ENCODE data around the gene RAD51AP2.
"Not testable (repeated sequence)": the region's sequence is repeated elsewhere in the genome, so short reads cannot be mapped to it uniquely, and the experiment has no call there.

RAD51AP2 gene

DNA sequence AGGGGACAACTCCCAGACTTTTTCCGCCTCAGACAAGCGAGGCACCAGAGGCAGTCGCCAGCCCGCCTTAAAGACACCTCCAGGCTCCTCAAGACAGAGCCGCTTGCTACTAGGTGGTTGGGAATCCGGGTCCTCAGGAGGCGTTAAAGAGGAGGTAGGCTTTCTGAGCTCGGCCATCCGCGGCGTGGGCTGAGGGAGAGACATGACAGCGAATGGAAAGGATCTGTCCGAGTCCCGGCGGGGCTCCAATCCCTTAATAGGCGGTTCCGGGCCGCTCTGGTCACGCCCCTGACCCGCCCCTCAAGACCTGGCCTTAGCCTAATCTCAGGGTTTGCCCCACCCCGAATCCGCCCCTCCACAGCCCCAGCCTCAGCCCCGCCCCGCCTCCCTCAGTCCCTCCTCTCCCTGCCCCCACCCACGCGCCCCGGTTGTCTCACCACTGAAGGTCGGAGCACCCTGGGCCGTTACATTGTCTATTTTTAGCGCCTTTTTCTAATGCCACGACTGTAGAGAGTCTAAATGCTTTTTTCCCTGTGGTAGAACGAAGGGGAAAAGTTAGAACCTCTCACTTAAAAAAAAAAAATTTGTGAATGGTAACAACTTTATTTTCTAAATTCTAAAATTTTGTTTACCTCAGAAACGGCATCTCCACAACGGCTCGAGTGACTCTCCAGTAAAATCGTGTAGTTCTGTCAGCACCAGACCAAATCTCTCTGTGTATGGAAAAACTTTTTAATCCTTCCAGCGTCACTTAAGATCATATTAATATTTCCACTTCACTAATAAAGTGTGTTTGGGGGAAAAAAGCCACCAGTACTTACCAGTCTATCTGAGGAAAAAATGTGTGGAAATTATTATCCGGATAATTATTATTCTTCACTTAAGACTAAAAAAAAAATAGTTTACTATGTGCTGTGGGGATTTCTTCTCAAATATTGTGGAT, at the start of gene RAD51AP2:
Gene RAD51AP2, minus strand, starts transcription at position 229 of the 943 bp plus-strand sequence. Its CDS starts 25 bp downstream, at position 204.
- peak; percentile 45 for DNase-seq

DNA sequence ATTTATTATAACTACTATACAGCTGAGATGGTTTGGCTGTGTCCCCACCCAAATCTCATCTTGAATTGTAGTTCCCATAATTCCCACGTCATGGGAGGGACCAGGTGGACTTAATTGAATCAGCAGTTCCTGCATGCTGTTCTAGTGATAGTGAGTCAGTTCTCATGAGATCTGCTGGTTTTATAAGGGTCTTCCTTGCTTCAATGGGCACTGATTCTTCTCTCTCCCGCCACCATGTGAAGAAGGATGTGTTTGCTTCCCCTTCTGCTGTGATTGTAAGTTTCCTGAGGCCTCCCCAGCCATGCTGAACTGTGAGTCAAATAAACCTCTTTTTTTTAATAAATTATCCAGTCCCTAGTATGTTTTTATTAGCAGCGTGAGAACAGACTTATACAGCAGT, 47.5 kb upstream of the RAD51AP2 start:
- DNase-seq = not testable (repeated sequence)

DNA sequence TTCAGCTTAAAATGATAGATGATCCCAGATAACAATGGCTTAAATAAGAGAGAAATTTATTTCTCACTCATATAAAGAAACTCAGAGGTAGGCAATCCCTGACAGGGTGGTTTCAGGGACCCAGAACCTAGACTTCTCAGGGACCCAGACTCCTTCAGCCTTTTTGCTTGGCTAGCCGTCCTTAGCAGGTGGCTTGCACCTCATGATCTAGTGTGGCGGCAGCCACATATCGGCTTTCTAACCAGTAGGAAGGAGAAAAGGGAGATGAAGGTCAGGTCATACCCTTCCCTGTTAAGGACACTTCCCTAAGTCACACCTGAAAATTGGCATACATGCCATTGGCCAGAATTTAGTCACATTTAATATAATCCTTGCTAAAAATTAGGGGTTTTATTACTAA, 40.6 kb upstream of the RAD51AP2 start:
- DNase-seq = no peak

DNA sequence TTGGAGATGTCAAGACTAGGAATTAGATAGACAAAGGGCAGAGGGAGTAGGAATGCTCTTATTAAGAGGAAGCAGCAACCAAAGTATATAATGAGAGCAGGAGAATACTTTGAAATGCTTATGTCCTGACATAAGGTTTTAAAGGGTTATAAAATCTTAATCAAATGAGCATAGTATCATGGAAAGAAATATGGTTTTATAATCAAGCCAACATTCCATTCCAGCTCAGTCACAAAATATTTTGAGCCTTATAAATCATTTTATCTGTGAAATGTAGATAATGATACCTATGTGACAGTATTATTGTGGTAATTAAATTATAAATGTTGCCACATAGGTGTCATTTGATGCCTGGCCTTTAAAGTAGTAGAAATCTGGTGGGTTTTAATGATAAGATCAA, 39.8 kb upstream of the RAD51AP2 start:
- DNase-seq = no peak

DNA sequence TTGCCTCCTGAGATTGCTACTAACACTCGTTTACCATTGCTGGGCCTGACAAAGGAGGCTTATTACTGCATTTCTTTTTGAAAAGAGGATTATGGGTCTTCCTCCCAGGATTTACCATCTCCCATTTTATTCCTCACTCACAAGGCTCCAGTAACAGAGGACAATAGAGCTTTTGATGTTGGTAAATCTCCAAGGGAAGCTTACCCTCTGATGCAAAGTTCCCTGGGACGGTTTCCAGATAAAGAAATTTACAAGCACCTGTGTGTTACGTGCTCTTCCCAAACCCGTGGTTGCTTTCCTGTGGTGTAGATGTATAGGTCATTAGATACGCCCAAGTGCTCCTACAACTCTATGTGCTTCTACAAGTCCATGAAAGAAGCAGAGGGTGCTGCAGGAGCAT, 39.4 kb upstream of the RAD51AP2 start:
- DNase-seq = no peak

DNA sequence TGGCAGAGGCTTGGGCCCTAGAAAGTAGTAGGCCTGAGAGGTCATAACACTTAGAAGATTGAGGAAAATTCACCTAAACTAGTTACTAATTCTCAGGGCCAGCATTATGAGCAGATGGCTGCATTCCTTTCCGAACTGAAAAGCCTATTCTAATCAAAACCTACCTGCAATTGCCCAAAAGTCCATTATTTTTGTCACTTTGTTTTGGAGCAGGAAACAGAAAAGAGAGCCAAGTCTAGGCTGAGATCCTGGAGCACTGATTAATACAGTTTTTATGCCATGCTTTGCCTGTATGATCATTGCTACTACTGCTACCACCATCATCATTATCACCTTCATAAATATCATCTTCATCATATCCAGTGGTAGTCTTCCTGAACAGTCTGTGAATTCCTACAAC, 36.9 kb upstream of the RAD51AP2 start:
- DNase-seq = no peak

DNA sequence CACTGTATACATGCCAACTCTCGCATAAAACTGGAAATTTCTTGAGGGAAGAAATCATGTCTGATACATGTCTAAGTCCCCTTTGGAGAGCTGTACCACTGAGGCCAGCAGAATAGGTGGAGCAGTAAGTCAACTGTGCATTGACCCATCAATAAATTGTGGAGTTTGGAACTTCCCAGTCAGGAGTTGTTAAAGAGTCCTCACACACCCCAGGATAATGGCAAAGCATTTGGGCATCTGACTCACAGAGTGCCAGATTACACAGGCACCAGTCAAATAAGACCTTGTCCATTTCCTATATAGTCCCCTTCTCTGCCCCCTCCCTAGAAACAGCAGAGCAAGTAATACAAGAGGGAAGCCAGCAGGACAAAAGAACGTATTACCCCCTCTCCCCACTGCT, 32.7 kb upstream of the RAD51AP2 start:
- no peak for DNase-seq

DNA sequence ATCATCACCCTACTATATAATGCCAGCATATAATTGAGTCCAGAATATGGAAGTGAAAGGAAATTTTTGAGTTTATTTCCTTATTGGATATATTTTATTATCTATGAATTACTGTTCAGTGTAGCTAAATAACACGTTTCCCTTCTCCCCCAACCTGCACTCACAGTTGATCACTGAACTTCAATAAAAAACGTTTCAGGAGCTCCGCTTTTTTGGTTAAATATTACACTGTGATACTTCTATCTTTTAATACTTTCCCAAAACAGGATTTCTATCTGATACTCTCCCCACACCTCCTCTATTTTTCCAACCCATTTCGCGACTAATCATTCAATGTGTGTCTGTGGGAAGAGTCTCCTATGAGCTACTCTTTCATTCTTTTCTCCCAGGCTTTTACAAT, 29.5 kb upstream of the RAD51AP2 start:
- DNase-seq = no peak

DNA sequence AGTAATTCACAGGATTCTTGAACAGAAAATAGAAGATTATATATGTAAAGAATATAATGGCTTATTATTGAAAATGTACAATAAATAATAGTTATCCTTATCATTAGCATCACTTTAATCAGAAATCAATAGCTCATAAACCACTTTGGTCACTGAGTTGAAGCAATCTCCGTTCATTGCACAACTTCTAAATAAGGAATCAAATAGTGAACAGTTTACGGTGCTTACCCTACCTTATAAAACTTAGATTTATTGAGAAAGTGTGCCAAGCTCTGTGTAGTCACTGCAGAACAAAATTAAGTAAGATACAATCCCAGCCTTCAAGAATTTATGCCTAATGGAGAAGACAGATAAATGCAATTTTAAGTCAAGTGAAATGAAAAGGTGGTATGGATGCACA, 29.0 kb upstream of the RAD51AP2 start:
- DNase-seq = no peak

DNA sequence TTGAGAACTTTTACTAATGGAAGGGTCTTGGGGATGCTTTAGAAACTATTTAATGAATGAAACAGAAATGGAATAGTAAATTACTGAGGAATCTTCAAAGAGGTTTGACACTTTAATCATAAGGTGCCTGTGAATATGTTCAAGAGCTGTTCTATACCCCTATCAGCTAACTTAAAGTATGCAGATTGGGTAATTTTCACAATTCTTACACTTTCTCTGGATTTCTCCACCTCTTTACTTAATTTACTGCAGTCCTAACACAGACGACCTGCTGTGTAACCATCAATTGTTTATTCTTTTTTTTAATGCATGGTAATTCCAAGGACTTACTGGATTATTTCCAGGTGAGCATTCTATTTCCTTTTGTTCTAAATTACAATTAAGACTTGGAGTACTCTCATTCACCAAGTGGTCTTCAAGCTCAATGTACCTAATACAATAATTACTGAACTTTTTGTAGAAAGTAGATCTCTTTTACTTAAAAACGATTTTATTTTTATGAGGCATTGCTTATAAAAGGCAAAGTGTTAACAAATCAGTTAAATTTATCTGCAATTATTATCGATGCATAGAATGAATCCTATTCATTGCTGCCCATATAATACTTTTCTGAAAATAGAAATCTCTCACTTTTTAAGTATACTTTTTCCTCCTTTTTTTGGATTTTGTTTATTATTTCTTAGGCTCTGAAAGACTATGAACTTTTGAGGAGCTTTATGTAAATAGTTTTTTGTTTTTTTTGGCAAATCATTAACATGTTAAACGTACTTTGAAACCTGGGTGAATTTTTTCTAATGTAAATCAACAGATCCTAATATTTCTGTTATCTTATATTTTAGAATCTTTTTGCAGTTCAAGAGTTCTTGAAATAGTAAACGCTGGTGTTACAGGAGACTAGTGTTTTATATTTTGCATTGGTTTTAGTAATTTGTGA, 27.7 kb upstream of the RAD51AP2 start:
- DNase-seq = no peak

DNA sequence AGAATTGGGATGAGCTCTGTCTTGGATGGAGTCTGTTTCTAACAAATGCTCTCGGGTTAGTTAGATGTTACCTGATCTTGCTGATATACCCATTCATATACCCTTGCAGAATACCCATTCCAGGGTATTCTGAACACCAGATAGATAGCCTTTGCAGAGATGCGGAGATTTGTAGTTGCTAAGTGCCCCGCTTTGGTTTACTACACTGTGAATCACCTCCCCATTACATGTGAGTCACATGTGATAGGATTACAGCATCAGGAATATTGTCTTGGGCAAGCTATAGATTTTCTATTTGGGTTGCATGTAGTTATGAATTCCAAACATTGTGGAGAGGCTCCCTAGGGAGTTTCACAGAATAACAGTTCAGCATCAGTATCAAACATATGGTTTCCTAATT, 26.0 kb upstream of the RAD51AP2 start:
- DNase-seq = no peak

DNA sequence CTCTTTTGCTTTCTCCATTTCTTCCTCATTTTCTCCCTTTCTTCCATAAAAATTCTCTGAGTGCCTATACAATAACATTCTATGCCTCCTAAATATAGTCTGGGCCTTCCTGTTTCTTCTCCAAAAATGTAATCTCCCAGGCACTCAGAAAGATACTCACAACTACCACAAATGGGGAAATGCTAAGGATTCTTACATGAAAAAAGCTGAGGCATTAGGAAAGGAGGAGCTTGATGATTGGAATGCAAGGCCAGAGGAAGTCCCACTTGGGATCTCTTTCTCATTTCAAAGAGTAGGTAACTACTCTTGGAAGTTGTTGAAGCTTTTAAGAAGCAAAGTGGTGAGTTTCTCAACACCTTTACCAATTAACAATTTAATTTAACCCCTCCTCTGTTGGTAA, 25.6 kb upstream of the RAD51AP2 start:
- DNase-seq = no peak

DNA sequence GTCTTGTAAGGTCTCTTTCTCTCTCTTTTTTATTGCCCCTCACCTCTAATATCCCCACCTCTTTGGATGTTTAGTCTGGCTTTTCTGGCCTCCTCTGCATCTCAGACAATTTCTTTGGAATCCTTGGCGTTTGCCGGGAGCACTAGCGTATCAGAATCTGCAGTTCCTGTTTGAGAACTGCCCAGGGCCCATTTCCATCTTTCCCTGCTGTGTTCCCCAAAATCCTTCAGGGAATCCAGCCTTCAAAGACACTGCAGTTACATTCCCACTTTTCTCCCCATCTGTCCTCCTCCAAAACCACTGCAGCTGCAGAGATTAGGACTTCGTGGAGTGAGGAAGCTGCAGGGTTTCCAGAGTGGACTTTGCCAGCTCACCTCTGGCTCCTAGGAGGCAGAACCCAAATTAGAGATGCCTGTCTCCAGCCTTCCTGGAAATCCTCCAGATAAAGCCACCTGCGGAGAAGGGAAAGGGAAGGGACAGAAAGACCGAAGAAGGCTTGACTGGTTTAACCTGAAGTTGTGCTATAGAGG, 25.0 kb upstream of the RAD51AP2 start:
- DNase-seq = no peak

DNA sequence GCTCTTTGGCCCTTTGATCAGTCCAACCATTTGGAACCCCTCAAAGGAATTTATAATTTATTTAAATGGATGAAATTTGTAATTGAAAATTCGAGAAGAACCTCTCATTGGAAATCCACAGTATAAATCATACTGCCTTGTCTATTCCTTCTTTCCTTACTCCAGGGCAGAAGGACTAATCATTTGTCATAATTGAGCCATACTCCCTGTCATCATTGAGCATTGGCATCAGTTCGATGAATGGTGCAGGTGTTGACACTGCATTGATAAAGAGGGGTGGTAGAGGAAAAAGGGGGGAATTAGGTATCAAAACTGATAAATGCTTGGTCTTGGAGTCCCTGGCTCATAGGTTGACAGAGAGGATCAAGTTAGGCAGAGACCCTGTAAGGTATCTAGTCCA, 24.2 kb upstream of the RAD51AP2 start:
- no peak for DNase-seq

DNA sequence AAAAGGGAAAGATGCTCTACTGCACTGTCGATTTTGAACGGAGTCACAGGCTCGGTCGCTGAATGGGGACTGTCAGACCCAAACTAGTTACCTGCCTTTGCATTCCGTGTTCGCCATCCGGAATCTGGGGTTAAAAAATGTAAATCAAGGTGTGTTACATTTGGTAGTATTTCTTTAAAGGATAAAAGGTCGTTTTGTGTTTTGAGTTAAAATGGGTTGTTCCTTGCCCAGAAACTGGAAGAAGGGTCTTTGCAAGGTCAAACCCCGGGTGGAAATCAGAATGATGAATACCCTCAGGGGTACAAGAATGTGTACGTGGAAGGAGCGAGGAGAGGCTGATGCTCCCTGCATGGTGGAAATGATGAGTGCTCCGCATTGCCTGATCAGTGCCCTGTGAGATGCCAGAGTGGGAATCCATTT, 23.3 kb upstream of the RAD51AP2 start:
- no peak for DNase-seq

DNA sequence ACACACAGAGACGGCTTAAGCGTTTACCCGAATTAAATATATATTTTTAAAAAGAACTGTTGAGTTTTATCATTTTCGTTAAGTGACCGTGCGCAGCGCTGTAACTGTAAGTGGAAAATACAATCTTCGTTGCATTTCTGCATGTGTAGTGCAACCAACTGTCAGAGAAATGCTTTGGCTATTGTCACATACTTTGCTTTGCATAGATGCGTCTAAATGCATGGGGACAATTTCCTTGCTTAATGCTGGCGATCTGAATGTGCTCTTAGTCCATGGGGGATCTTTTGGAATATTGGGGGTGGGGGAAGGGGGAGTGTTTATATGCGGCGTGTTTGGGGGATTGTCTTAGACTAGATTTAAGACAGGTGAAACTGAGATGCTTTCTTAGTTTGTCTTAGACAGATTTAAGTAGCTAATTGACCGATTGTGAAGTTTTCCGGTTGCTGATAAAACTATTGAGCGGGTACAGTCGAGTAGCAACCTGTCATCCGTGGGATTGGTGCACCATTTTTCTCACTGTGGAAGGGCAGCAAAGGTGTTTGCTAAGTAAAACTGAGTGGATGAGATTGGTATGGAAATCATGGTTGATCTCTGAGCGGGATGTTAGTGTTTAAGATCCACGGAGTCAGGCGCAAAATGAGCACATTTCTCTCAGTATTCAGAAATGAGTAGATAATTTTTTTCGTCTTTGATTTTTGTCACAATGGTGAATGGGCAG, 22.7 kb upstream of the RAD51AP2 start:
- no peak for DNase-seq

DNA sequence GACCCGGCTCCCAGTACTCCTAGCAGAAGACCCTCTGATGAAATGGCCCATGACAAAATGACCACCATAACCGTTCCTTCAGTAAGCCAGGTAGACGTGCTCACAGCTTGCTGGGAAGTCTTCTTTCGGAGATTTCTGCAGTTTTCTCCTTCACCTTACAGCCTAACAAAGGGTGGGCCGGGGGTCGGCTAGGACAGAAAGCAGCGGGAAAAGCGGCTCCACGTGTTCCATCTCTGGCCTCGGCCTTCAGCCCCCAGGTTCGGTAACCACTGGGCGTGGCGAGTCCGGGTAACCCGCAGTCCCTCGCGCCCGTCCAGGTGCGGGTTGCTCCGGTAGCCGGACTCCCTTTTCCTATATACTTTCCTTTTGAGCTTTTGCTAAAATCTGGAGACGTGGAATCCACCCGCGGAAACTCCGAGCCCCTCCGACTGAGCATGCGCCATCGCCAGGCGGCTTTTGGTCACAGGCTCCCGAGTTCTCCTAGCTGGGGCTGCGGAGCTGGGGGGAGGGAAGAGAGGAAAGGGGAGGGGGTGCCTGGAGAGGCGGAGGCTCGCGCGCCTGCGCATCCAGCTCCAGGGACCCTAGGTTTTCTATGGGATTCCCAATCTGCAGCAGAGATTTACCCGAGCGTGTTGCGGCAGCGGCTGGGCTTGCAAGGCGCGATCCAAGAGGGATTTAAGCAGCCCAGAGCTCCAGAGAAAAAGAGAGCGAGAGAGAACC, 22.0 kb upstream of the RAD51AP2 start, which contains the start of gene VSNL1:
Gene VSNL1, plus strand, starts transcription at position 604 of the 720 bp plus-strand sequence. CDS start 51,379 bp downstream, outside the sequence.
- peak; percentile 56 for DNase-seq

DNA sequence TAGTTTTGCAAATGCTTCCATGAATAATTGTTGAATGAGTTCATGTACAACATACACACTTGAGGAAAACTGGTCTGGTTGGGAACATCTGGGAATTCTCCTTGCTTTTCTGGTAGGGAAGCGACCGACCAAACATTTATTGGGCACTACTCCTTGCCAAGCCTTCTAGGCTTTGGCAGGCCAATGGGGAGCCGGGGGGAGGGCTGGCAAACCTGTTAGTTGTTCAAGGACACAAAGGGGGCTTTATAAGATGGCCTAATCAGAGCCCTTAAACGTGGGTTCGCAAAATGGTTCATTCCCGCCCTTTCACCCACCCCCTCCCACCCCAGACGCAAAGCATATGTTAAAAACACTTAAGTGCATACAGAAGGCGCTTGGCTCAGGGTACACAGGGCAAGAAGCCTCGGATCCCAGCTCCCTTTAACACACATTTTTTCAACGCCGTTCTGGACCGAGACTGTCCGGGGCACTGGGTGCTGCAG, 21.4 kb upstream of the RAD51AP2 start:
- DNase-seq = no peak

DNA sequence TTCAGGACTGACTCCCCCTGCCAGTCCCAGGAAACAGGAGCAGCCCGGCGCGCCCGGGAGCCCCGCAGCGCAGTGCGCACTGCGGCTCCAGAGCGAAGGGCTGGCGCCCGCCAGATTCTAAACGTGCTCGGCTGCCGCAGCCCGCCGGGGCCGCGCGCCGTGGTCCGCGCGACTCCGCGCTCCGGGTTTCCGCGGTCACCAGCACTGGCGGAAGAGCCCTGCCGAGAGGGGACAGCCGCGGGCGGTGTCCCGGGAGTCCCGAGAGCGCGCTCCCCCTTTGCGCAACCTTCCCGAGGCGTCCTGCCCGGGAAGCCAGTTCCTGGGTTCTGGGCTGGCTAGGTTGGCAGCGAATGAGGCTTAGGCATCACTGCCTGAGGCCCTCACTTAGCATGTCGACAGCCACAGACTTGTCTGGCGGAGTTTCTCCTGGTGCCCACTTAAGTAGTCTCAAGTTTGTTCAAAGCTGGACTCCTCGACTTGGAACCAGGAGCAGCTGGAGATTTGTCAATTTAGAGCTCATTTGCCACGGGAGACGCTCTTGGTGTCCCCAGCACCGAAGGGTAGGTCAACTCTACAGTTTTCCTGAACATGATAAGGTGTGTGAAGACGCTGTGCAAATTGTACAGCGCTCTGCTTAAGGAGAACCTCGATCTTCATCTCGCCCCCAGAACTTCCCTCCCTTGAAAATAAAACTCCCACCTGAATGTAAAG, 20.8 kb upstream of the RAD51AP2 start:
- no peak for DNase-seq

DNA sequence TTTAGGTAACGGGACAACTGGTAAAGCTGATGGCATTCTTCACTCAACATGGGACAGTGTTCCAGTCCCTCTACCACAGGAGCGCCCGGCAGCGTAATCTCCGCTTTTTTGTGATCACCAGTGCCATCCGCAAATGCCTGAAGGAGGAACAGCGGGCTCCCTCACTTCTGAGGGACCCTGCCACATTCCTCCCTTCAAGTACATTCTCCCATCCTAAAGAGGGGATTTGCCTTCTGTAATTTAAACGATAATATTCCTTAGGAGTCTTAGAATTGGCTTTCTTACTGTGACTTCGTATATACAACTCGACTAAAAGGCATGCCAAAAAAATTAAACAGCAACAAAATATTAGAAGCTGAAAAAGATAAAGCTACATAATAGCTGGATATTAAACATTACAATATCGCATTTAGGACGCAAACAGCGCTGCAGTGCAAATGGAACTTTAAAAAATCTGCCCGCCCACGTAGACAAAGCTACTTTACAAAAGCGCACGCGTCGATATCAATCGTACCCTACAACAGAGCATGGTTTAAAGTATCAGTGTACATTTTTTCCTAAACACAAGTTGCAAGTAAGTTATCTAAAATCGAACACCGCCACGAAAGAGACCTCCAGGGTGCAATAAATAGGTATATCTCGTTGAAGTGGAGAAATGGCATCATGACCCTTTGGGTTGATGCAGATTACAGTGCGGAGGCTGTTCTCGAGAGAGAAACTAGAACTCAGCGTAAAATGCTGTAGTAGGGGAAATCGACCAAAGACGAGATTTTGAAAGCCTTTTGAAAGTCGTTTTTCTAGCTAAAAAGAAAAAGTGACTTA, 20.0 kb upstream of the RAD51AP2 start:
- no peak for DNase-seq

All from midbrain (tissue), 1 donor.